Suprapubic skin (tissue), 4 donors: ENCODE results near the gene HIVEP1. TPM values are rescaled to one million over a fixed set of nuclear protein-coding genes. Genes with fewer than 3 reads are reported as not detected.

Source experiments
- DNase-seq, 2 donors: peaks; one replicate each; pipeline ENCODE4 v3.0.0-alpha.2; 2019; ENCODE audit warnings: low spot score in 2 of 2
- H3K27ac ChIP-seq: fragments of 200-600 bp; sonication (generic); one replicate; pipeline ENCODE4 v1.5.1; 2019
- H3K27me3 ChIP-seq: fragments of 200-600 bp; sonication (generic); one replicate; pipeline ENCODE4 v1.5.1; 2019
- H3K36me3 ChIP-seq: fragments of 200-600 bp; sonication (generic); one replicate; pipeline ENCODE4 v1.5.1; 2019
- H3K4me1 ChIP-seq: fragments of 200-600 bp; sonication (generic); one replicate; pipeline ENCODE4 v1.5.1; 2019
- H3K4me3 ChIP-seq: fragments of 200-600 bp; sonication (generic); one replicate; pipeline ENCODE4 v1.5.1; 2019; ENCODE audit warnings: mild to moderate bottlenecking
- H3K9me3 ChIP-seq: fragments of 200-600 bp; sonication (generic); one replicate; pipeline ENCODE4 v1.5.1; 2019
- CTCF ChIP-seq, 2 donors: fragments of 200-600 bp in 1 of 2; fragments of 450-650 bp in 1 of 2; sonication (generic) in 1 of 2; IDR thresholded peaks; one replicate each; pipeline ENCODE4 v1.5.1; 2016 to 2019; ENCODE audit warnings: antibody characterized with exemption in 2 of 2, mild to moderate bottlenecking in 1 of 2, moderate library complexity in 1 of 2
- EP300 ChIP-seq: sonication (generic); formaldehyde crosslinking; IDR thresholded peaks from one replicate; pipeline ENCODE4 v1.6.1; 2017; ENCODE audit warnings: antibody characterized with exemption
- POLR2A ChIP-seq, 2 donors: fragments of 450-650 bp; IDR thresholded peaks; one replicate each; pipeline ENCODE4 v1.6.1; 2017; ENCODE audit warnings: antibody characterized with exemption in 2 of 2, mild to moderate bottlenecking in 2 of 2, moderate library complexity in 2 of 2
- POLR2AphosphoS5 ChIP-seq, 3 donors: sonication (generic); formaldehyde crosslinking; IDR thresholded peaks; one replicate each; pipeline ENCODE4 v1.6.1; 2017; ENCODE audit warnings: antibody characterized with exemption in 3 of 3
- WGBS: methylation state at CpG from one replicate; pipeline ENCODE4 v1.1.5; 2018; 5-methylcytosine and 5-hydroxymethylcytosine counted together
- total RNA-seq, 4 donors: library from RNA; depleted of rRNA; stranded (reverse); fragments of >200 nt; gene quantifications; one replicate each; pipeline ENCODE4 v1.1.0, GENCODE V29; 2016

HIVEP1 gene
- total RNA-seq, 4 donors from 2014 or later: 37.9 to 48.4 (median 43.9) TPM

GRCh38 chr6:12078014-12078413 is 65.9 kb downstream of the HIVEP1 start:
- DNase-seq: no peak
- no peak for TF ChIP-seq POLR2A (IDR thresholded peaks at IDR 0.05)
- no peak for TF ChIP-seq EP300
- TF ChIP-seq POLR2AphosphoS5 (IDR thresholded peaks at IDR 0.05): no peak
- TF ChIP-seq CTCF (IDR thresholded peaks at IDR 0.05): no peak
- no peaks in the 10 kb centered on the region for H3K36me3 ChIP-seq
- no peaks in the 10 kb centered on the region for H3K27me3 ChIP-seq
- H3K4me1 ChIP-seq: peaks cover 6% of the 10 kb centered on the region
- H3K4me3 ChIP-seq: no peak overlapping the region
- no peaks in the 10 kb centered on the region for H3K9me3 ChIP-seq
- no peak overlapping the region for H3K27ac ChIP-seq
- 91% methylated on average over 5 of the region's 5 CpGs for WGBS

DNA sequence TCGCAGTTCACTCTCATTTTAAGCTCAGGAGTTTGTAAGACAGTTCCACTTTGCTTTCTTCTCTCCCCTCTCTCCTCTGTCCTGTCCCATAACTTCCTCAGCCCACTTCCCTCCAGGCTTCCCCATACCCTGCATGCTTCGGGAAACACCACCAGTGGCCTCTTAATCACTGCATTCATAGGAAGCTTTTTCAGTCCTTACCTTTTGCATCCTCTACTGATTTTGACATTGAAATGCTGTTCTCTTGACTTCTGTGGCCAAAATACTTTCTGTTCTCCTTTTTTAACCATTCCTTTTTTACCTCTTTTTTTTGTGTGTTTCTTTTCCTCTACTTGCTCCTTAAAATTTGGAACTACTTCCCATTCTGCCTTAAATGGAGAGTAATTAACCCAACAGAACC is 69.7 kb downstream of the HIVEP1 start:
- no peaks in the 10 kb centered on the region for H3K9me3 ChIP-seq
- DNase-seq: no peak
- H3K4me1 ChIP-seq: peaks cover 6% of the 10 kb centered on the region
- no peaks in the 10 kb centered on the region for H3K36me3 ChIP-seq
- no peak overlapping the region for H3K4me3 ChIP-seq
- WGBS: 89% methylated on average over 2 of the region's 2 CpGs
- H3K27ac ChIP-seq: no peak overlapping the region
- TF ChIP-seq POLR2A (IDR thresholded peaks at IDR 0.05): no peak
- TF ChIP-seq POLR2AphosphoS5 (IDR thresholded peaks at IDR 0.05): no peak
- no peak for TF ChIP-seq EP300
- TF ChIP-seq CTCF (IDR thresholded peaks at IDR 0.05): no peak
- H3K27me3 ChIP-seq: no peaks in the 10 kb centered on the region

DNA sequence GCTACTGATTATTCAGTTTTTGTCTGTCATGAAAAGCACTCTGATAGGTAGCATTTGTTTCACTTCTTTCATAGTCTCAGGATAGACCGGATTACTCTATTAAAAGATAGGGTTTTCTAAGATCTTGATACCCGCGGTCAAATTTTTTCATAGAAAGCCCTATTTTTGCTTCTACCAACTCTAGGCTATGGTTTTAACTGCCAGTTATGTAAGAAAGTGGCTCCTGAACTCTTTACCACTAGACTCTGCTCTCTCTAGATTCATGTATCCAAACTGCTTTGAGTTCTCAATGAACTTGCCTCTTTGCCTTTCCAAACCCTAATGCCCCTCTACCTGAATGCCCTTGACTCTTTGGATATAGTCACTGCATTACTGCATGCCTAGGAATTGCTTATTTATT is 70.3 kb downstream of the HIVEP1 start:
- WGBS: over 99% methylated on average over 3 of the region's 3 CpGs
- Histone ChIP-seq H3K27me3 (no peaks in the 10 kb centered on the region), H3K4me3 (no peak overlapping the region), H3K4me1 (peaks cover 6% of the 10 kb centered on the region), H3K9me3 (no peaks in the 10 kb centered on the region), H3K27ac (no peak overlapping the region), H3K36me3 (no peaks in the 10 kb centered on the region)
- TF ChIP-seq POLR2AphosphoS5 (IDR thresholded peaks at IDR 0.05) (no peak), EP300 (no peak), CTCF (IDR thresholded peaks at IDR 0.05) (no peak), POLR2A (IDR thresholded peaks at IDR 0.05) (no peak)
- no peak for DNase-seq

GRCh38 chr6:12083302-12083701 is 71.2 kb downstream of the HIVEP1 start:
- no peak overlapping the region for H3K27ac ChIP-seq
- DNase-seq: no peak
- WGBS: 84% methylated on average over 2 of the region's 2 CpGs
- no peak overlapping the region for H3K4me3 ChIP-seq
- no peaks in the 10 kb centered on the region for H3K9me3 ChIP-seq
- H3K36me3 ChIP-seq: no peaks in the 10 kb centered on the region
- H3K4me1 ChIP-seq: peaks cover 6% of the 10 kb centered on the region
- TF ChIP-seq POLR2A (IDR thresholded peaks at IDR 0.05) (no peak), POLR2AphosphoS5 (IDR thresholded peaks at IDR 0.05) (no peak), EP300 (no peak), CTCF (IDR thresholded peaks at IDR 0.05) (no peak)
- no peaks in the 10 kb centered on the region for H3K27me3 ChIP-seq

- H3K27me3 ChIP-seq: no peaks in the 10 kb centered on the region
- no peaks in the 10 kb centered on the region for H3K36me3 ChIP-seq
- DNase-seq: no peak
- no peaks in the 10 kb centered on the region for H3K9me3 ChIP-seq
- no peak overlapping the region for H3K4me3 ChIP-seq
- no peak overlapping the region for H3K27ac ChIP-seq
- no peak for TF ChIP-seq CTCF (IDR thresholded peaks at IDR 0.05)
- TF ChIP-seq POLR2AphosphoS5 (IDR thresholded peaks at IDR 0.05): no peak
- no peak for TF ChIP-seq POLR2A (IDR thresholded peaks at IDR 0.05)
- no peak for TF ChIP-seq EP300
- H3K4me1 ChIP-seq: peaks cover 6% of the 10 kb centered on the region
These were observed 71.7 kb downstream of the HIVEP1 start for GRCh38 chr6:12083763-12084162.
